HG03066 (cell line): ENCODE measurements around the gene IL1R2.
"Not testable (repeated sequence)": the region's sequence is repeated elsewhere in the genome, so short reads cannot be mapped to it uniquely, and the experiment has no call there.

ENCODE experiments used
- ATAC-seq: cut with Tn5 transposase; IDR thresholded peaks from one replicate; pipeline ENCODE4 v1.9.1; 2021; ENCODE audit warnings: low read depth; ENCODE audit not compliant: unreplicated experiment

Gene IL1R2

DNA sequence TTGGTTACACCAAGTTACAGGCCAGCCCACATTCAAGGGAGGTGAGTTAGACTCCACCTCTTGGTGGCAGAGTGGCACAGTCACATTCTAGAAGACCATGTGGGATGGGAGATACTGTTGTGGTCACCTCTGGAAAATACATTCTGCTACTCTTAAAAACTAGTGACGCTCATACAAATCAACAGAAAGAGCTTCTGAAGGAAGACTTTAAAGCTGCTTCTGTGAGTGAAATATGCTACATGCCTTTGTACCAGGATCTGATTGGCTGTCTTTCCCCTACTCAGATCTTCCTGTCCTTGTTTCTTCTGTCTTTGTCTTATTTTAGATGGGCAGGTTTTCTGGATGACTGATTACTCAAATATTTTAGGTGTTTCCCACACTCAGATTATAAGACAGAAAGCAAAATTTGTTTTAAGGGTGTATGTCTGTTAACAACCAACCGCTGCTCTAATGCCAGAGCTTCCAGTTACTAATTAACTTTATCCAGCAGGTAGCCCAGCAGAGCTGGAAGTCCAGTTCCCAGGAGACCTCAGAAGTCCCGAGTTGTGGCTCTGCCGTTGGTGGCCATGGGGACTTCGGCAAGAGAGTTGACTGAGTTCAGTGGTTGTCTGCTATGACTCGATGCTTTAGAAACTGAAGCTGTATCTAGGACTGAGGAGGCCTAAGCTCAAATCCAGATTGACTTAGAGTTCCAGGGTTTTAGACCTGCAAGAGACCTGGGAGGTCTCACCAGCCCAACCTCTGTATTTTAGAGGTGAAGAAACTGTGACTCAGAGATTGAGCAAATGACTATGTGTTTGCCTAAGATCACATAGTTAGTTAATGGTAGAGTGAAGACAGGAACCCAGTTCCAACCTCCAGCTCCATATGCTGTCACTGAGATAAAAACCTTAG is 7.4 kb downstream of the IL1R2 start:
- no peak for ATAC-seq

GRCh38 chr2:102000012-102000411 is 8.3 kb downstream of the IL1R2 start:
- ATAC-seq = no peak

- no peak for ATAC-seq
Measured at GRCh38 chr2:102000813-102001766, 9.3 kb downstream of the IL1R2 start.

- no peak for ATAC-seq
Measured at GRCh38 chr2:102001767-102002142, 10.0 kb downstream of the IL1R2 start.

- no peak for ATAC-seq
Measured at GRCh38 chr2:102002228-102002627, 10.5 kb downstream of the IL1R2 start.

DNA sequence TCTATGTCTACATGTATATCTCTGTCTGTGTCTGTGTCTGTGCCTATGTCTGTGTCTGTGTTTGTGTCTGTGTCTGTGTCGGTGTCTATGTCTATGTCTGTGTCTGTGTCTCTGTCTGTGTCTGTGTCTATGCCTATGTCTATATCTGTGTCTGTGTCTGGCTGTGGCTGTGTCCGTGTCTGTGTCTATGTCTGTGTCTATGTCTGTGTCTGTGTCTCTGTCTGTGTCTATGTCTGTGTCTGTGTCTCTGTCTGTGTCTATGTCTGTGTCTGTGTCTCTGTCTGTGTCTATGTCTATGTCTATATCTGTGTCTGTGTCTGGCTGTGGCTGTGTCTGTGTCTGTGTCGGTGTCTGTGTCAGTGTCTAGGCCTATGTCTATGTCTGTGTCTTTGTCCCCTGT is 11.1 kb downstream of the IL1R2 start:
- ATAC-seq = not testable (repeated sequence)

DNA sequence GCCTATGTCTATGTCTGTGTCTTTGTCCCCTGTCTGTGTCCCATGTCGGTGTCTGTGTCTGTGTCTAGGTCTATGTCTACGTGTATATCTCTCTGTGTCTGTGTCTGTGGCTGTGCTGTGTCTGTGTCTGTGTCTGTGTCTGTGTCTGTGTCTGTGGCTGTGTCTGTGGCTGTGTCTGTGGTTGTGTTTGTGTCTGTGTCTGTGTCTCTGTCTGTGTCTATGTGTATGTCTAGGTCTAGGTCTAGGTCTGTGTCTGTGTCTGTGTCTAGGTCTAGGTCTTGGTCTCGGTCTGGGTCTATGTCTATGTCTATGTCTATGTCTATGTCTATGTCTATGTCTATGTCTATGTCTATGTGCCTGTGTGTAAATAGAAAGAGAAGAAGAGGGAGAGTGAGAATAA is 11.9 kb downstream of the IL1R2 start:
- ATAC-seq = no peak

- no peak for ATAC-seq
Measured at GRCh38 chr2:102004581-102004980, 12.8 kb downstream of the IL1R2 start.

DNA sequence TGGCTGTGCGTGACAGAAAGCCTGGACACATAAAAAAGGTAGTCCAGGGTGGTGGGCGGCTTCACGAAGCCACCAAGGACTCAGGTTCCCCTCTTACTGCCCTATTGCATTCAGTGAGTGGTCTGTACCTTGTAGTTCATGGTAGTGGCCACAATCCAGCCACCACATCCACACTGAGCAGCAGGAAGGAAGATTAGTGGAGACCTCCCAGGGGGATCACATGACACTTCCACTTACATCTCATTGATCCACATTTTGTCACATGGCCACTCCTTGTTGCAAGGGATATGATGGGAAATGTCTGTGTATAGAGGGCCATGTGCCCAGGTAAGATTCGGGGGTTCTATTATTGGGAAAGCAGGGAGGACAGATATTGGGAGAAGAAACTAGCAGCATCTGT is 13.7 kb downstream of the IL1R2 start:
- ATAC-seq = no peak

- ATAC-seq = no peak
Measured at GRCh38 chr2:102005989-102006885, 14.5 kb downstream of the IL1R2 start.

DNA sequence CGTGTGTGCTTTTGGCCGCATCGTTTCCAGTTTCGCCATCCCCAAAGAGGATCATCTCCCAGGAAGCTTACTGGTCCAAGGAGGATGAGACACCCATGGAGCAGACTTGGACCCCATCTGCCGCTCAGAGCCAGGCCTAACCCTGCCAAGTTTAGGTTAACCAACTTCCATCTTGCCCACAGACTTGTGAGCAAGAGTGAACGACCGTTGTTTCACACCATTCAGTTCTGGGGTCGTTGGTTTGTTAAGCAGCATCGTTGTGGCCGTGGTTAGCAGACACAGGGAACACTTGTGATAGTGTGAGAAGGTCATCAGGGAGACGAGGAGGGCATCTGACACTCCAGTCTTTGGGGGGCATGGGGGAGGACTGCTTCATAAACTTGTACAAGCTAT is 15.1 kb downstream of the IL1R2 start:
- no peak for ATAC-seq

DNA sequence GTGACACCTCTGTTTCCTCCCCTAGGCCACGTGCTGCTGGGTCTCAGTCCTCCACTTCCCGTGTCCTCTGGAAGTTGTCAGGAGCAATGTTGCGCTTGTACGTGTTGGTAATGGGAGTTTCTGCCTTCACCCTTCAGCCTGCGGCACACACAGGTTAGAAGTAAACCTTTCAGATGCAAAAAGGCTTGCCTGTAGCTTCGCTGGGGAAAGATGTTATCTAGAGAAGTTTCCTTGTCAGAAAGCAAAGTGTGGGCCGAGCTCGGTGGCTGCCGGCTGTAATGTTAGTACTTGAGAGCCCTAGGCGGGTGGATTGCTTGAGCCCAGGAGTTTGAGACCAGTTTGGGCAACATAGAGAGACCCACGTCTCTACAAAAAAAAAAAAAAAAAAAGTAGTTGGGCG is 16.7 kb downstream of the IL1R2 start:
- ATAC-seq = no peak

GRCh38 chr2:102009557-102009956 is 17.8 kb downstream of the IL1R2 start:
- ATAC-seq = no peak

DNA sequence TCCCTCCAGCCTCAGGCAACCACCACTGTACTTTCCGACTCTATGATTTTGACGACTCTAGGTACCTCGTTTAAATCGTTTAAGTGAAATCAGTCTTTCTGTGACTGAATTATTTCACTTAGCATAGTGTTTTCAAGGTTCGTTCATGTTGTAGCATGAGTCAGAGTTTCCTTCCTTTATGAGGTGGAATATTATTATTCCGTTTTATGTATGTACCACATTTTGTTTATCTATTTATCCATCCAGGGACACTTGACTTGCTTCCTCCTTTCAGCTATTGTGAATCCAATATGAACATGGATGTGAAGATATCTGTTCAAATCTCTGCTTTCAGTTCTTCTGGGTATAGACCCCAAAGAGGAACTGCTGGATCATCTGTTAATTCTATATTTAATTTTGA is 19.1 kb downstream of the IL1R2 start:
- ATAC-seq = no peak

GRCh38 chr2:102012061-102012614 is 20.4 kb downstream of the IL1R2 start:
- no peak for ATAC-seq

DNA sequence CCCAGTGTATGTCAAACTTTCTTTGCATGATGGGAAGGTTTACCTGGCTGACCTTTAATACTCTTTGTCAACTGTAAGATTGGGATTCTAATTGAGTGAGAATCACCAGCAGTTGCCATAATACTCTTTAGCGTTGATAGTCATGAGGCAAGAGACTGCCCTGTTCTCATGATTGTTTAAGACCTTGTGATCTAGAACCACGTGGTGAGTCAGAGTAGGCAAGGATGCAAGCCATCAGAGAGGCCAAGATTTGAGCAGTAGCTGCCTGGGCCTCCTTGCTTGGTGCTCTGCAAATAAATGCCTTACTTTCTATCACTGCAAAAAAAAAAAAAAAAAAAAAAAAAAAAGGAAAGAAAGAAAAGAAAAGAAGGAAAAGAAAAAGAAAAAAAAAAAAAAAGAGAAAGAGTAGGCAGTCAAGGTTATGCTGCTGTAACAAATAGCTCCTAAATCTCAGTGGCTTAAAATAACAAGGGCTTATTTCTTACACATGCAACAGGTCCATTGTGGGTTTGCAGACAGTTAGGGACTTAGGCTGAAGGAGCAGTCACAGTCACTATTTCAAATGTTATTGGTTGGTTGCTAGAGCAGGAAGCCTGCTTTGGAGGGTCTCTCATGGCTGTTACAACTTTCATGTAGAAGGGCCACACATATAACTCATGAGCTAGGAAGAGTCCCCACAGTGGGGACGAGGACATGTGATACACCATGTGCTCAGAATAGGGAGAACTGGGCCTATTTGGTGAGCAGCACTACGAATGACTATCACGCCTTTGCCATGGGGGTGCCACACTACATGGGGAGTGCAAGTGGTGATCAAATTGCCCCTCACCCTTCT is 21.7 kb downstream of the IL1R2 start:
- no peak for ATAC-seq

DNA sequence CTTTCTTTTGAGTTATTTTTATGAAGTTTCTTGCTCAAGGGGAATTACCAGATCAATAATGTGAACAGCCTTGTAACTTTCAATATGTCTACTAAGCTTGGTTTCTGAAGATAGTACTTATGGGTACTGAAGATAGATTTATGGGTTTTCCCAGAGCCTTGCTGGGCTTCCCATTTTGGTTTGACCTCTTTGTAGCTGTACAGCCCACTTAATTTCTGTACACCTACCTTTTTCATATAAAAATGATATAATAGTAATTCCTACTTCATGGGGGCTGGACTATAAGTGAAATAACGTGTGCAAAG is 22.2 kb downstream of the IL1R2 start:
- no peak for ATAC-seq

GRCh38 chr2:102015399-102015798 is 23.6 kb downstream of the IL1R2 start:
- ATAC-seq = no peak

GRCh38 chr2:102016399-102016955 is 24.7 kb downstream of the IL1R2 start:
- no peak for ATAC-seq
